Measurements from ENCODE around the gene CAMK2B. TPM values are rescaled to one million over a fixed set of nuclear protein-coding genes. Genes with fewer than 3 reads are reported as not detected.

The CAMK2B gene
- polyA plus RNA-seq, 2 of the 4 experiments (the other 2 are of a cell fraction): 0.17 TPM; not detected in 1

DNA sequence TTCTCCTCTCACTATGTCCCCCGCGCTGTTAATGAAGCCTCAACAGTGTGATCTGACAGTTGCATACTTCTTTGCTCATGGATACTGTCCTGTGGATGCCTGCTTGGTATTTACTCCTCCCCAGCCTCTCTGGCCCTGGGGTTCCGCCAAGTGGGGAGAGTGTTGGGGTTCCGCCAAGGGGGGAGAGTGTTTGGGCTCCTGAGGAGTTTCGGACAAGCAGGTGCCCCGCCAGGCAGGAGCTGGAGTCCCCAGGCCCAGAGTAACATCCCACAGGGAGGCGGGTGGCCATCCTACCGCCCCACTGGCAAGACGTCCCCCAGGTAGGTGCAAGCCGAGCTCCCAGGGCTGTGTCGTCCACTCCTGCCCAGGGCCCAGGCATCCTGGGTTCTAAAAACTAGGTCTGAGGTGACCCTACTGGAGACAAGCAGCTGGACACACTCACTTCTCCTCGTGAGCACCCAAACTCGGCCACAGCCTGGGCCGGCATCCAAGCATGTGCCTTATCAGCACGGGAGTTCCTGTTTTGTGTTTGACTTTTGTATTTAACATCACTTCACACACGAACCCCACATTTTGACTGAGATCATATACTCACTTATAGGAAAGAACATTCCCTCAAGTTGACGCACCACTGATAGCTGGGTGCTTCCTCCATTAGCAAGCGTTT, 34.2 kb downstream of the CAMK2B start:
- CTCF ChIA-PET: no interaction called here
- ATAC-seq: no peak
- no peaks in the 10 kb centered on the region for H3K9me3 ChIP-seq
- H3K4me2 ChIP-seq: no peak overlapping the region
- TF ChIP-seq ZFP36 (IDR thresholded peaks at IDR 0.05; ENCODE audit: borderline replicate concordance, partially characterized antibody) (no peak), NR3C1 (IDR thresholded peaks at IDR 0.05) (no peak), CHD2 (IDR thresholded peaks at IDR 0.05; ENCODE audit: low read length, partially characterized antibody) (no peak), RCOR1 (IDR thresholded peaks at IDR 0.05; ENCODE audit: low read depth, low read length) (no peak), TP53 (CRISPR knock-in tag; IDR thresholded peaks at IDR 0.05) (no peak), ZSCAN20 (CRISPR knock-in tag; IDR thresholded peaks at IDR 0.05) (no peak), POLR2AphosphoS2 (conservative IDR thresholded peaks at IDR 0.05; ENCODE audit: low read length) (no peak), CEBPB (IDR thresholded peaks at IDR 0.05) (no peak), PBX3 (IDR thresholded peaks at IDR 0.05) (no peak), EHMT2 (IDR thresholded peaks at IDR 0.05; ENCODE audit: low read depth) (no peak), HOXA7 (CRISPR knock-in tag; IDR thresholded peaks at IDR 0.05) (no peak)
- TF ChIP-seq, protein P1, sequence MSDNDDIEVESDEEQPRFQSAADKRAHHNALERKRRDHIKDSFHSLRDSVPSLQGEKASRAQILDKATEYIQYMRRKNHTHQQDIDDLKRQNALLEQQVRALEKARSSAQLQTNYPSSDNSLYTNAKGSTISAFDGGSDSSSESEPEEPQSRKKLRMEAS (IDR thresholded peaks at IDR 0.05): no peak
- TF ChIP-seq, protein P2, sequence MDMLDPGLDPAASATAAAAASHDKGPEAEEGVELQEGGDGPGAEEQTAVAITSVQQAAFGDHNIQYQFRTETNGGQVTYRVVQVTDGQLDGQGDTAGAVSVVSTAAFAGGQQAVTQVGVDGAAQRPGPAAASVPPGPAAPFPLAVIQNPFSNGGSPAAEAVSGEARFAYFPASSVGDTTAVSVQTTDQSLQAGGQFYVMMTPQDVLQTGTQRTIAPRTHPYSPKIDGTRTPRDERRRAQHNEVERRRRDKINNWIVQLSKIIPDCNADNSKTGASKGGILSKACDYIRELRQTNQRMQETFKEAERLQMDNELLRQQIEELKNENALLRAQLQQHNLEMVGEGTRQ (IDR thresholded peaks at IDR 0.05): no peak
- TF ChIP-seq, protein P3, sequence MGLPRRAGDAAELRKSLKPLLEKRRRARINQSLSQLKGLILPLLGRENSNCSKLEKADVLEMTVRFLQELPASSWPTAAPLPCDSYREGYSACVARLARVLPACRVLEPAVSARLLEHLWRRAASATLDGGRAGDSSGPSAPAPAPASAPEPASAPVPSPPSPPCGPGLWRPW (IDR thresholded peaks at IDR 0.05): no peak
- 58% methylated on average over 13 of the region's 18 CpGs for WGBS (ENCODE audit: missing lambda C conversion rate)
- DNase-seq (ENCODE audit: low read depth in 1 of 2, low spot score in 1 of 2): no peak
- no peak overlapping the region for H3K4me3 ChIP-seq
- no peak overlapping the region for H3K27ac ChIP-seq
- POLR2A ChIA-PET: no interaction called here
- FAIRE-seq: no peak
- H3K4me1 ChIP-seq: no peaks in the 10 kb centered on the region

- Histone ChIP-seq H3K4me1 (no peaks in the 10 kb centered on the region), H3K4me3 (no peak overlapping the region), H3K27ac (no peak overlapping the region), H3K9me3 (no peaks in the 10 kb centered on the region), H3K4me2 (no peak overlapping the region)
- WGBS (ENCODE audit: missing lambda C conversion rate): 68% methylated on average over 12 of the region's 12 CpGs
- FAIRE-seq (no peak), ATAC-seq (no peak), DNase-seq (ENCODE audit: low read depth in 1 of 2, low spot score in 1 of 2) (no peak)
- ChIA-PET CTCF (interaction anchor here (0.6 to 1.0 kb wide), 2 partner anchors 83 to 503 kb away, joined by 3 read pairs; no protein-coding TSS in a partner anchor), POLR2A (no interaction called here)
- TF ChIP-seq RNF2 (IDR thresholded peaks at IDR 0.05; ENCODE audit: borderline replicate concordance, low read depth) (no peak), ESRRA (IDR thresholded peaks at IDR 0.05; ENCODE audit: borderline replicate concordance, low read length) (no peak)
Measured at GRCh38 chr7:44290252-44290620, 35.2 kb downstream of the CAMK2B start.

DNA sequence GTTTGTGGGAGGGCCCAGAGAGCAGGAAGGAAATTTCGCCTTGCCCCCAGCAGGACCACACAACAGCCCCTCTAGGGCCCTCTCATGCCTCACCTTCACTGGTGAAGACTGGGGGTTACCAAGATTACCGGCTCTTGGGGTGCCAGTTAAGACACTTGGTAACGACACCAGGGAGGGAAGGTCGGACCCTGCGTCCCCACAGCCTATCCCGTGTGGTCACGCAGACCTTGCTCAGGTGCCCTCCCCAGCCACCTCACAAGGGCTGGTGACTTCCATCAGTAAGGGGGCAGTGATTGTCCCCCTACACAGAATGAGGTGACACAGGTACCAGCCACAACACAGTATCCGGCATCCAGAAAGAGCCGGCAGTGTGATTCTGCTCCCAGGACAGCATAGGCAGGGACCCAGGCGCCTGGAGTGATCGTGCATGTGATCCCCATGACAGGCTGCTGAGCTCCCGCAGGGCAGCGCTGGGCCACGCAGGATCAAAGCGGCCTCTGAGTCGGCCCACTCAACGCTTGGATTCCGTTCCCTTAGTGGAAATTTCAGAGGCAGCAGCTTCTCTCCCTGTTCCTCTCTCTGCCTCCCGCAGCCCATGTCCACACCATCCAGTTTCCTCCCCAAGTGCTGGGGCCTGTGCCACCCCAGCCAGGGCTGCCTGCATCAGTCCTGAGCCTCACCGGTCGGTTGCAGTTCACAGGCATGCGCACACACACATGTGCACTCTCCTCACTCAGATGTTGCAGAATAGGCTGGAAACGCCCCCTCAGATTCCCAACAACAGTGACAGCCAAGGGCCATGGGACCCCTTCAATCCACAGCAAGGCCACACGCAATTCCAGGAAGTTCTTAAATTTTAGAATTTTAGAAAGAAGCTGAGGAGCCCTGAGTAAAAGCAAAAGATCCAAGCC, 35.8 kb downstream of the CAMK2B start:
- DNase-seq (ENCODE audit: low read depth in 1 of 2, low spot score in 1 of 2): no peak
- H3K4me1 ChIP-seq: no peaks in the 10 kb centered on the region
- H3K4me2 ChIP-seq: no peak overlapping the region
- no peak for FAIRE-seq
- ChIA-PET CTCF (interaction anchor here (0.6 to 1.0 kb wide), 2 partner anchors 84 to 504 kb away, joined by 3 read pairs; no protein-coding TSS in a partner anchor), POLR2A (no interaction called here)
- TF ChIP-seq ZC3H11A (IDR thresholded peaks at IDR 0.05) (no peak), JUNB (IDR thresholded peaks at IDR 0.05) (no peak), JUN (IDR thresholded peaks at IDR 0.05) (no peak), HOXB13 (CRISPR knock-in tag; IDR thresholded peaks at IDR 0.05; ENCODE audit: low read depth) (no peak), FOSL2 (IDR thresholded peaks at IDR 0.05) (no peak), FOSL2 (CRISPR knock-in tag; IDR thresholded peaks at IDR 0.05) (no peak), FOSB (CRISPR knock-in tag; IDR thresholded peaks at IDR 0.05) (no peak), HDAC2 (IDR thresholded peaks at IDR 0.05) (no peak), NFE2L2 (conservative IDR thresholded peaks at IDR 0.05; ENCODE audit: low read length) (no peak)
- no peak overlapping the region for H3K27ac ChIP-seq
- no peaks in the 10 kb centered on the region for H3K9me3 ChIP-seq
- WGBS (ENCODE audit: missing lambda C conversion rate): 68% methylated on average over 21 of the region's 24 CpGs
- ATAC-seq: no peak
- no peak overlapping the region for H3K4me3 ChIP-seq
